B cell (primary cell): Measurements from ENCODE around the gene ZNF146.

Source experiments
- EZH2 ChIP-seq: IDR thresholded peaks from 2 replicates; pipeline ENCODE4 v1.6.1; 2012; ENCODE audit warnings: borderline replicate concordance, low read depth, mild to moderate bottlenecking, moderate library complexity, low read length; ENCODE audit not compliant: insufficient read depth, poor library complexity, severe bottlenecking
- TF ChIP-seq, protein P1 (sequence below): fragments of 200-600 bp; IDR thresholded peaks from one replicate; pipeline ENCODE4 v1.8.0; 2022; ENCODE audit warnings: antibody characterized with exemption, mild to moderate bottlenecking

DNA sequence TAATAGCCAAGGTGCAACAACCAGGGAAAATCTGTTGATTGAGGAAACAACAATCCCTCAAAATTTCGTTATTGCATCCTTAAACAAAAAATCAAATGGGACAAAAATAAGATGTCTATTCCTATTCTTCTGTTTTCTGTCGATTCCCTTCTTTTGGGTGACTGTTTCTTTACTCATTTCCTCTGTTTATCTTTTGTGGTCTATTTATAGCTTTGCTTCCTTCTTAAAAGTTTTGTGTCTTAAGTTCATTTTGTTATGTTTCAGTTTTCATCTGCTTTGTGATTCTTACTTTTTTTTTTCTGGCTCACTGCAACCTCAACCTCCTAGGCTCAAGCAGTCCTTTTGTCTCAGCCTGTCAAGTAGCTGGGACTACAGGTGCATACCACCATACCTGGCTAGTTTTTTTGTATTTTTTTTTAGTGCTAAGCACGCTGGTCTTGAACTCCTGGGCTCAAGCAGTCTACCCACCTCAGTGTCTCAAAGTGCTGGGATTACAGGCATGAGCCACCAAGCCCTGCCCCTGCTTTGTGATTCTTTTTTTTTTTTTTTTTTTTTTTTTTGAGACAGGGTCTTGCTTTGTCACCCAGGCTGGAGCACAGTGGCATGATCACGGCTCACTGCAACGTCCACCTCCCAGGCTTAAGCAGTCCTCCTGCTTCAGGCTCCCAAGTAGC, 10.4 kb downstream of the ZNF146 start:
- no peak for TF ChIP-seq EZH2
- TF ChIP-seq, protein P1, sequence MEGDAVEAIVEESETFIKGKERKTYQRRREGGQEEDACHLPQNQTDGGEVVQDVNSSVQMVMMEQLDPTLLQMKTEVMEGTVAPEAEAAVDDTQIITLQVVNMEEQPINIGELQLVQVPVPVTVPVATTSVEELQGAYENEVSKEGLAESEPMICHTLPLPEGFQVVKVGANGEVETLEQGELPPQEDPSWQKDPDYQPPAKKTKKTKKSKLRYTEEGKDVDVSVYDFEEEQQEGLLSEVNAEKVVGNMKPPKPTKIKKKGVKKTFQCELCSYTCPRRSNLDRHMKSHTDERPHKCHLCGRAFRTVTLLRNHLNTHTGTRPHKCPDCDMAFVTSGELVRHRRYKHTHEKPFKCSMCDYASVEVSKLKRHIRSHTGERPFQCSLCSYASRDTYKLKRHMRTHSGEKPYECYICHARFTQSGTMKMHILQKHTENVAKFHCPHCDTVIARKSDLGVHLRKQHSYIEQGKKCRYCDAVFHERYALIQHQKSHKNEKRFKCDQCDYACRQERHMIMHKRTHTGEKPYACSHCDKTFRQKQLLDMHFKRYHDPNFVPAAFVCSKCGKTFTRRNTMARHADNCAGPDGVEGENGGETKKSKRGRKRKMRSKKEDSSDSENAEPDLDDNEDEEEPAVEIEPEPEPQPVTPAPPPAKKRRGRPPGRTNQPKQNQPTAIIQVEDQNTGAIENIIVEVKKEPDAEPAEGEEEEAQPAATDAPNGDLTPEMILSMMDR = no peak
